GM12891 (cell line): ENCODE results near the gene OR14J1.
"Not testable (repeated sequence)": the region's sequence is repeated elsewhere in the genome, so short reads cannot be mapped to it uniquely, and the experiment has no call there.

Source experiments
- DNase-seq: peaks from one replicate; pipeline ENCODE4 v3.0.0; 2011; ENCODE audit warnings: low spot score; ENCODE audit not compliant: insufficient read length
- FAIRE-seq: peaks from 2 replicates; lab custom pipeline; 2011; peaks lifted over from hg19 to GRCh38; lab: Jason Lieb, UNC
- PAX5 ChIP-seq: IDR thresholded peaks from 2 replicates; pipeline ENCODE4 v1.6.1; 2011; ENCODE audit warnings: low read length, moderate library complexity, mild to moderate bottlenecking; ENCODE audit not compliant: insufficient read depth, severe bottlenecking
- POLR2A ChIP-seq: IDR thresholded peaks from 2 replicates; pipeline ENCODE4 v1.6.1; 2011; ENCODE audit warnings: low read depth, low read length, control low read depth
- POLR2AphosphoS5 ChIP-seq: IDR thresholded peaks from 2 replicates; pipeline ENCODE4 v1.6.1; 2011; ENCODE audit warnings: low read depth, low read length, control low read depth
- POU2F2 ChIP-seq: IDR thresholded peaks from 2 replicates; pipeline ENCODE4 v1.6.1; 2011; ENCODE audit warnings: low read depth, mild to moderate bottlenecking, control low read depth, low read length, moderate library complexity
- SPI1 ChIP-seq: IDR thresholded peaks from 2 replicates; pipeline ENCODE4 v1.6.1; 2011; ENCODE audit warnings: low read depth, low read length, control low read depth
- TAF1 ChIP-seq: IDR thresholded peaks from 2 replicates; pipeline ENCODE4 v1.6.1; 2011; ENCODE audit warnings: low read depth, low read length, control low read depth

The OR14J1 gene

DNA sequence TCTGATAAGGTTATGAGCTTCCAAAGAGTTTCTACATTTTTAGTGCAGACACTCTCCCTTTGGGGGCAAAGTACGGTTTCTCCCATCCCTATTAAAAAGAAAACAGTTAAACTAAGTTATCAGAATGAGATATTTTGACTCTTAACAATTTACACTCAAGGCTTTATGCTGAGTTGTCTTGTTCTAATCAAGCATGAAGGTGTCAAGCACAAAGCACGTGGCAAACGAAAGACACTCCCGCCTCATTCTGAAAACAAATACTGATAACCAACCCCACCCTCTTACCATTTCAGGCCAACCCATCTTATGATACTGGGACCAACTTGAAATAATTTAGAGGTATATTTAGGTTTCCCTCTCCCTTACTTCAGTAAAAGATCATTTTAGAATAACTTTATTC lies 24.3 kb downstream of the OR14J1 start:
- no peak for TF ChIP-seq PAX5
- TF ChIP-seq POU2F2: no peak
- no peak for TF ChIP-seq POLR2A
- TF ChIP-seq TAF1: no peak
- TF ChIP-seq POLR2AphosphoS5: no peak
- TF ChIP-seq SPI1: no peak
- FAIRE-seq (no peak), DNase-seq (no peak)

DNA sequence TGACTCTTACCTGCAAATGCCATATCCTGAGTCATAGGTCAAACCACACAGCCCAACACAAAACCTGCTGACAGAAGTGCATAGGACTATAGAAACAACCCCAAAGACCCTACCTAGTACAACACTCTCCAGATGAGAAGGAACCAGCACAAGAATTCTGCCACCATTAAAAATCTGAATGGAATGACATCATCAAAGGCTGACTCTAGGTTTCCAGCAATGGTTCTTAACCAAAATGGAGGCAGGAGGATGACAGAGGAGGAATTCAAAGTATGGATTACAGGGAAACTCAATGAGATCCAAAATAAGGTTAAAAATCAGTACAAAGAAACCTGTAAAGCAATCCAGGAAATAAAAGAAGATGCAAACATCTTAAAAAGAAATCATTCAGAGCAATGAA lies 31.2 kb downstream of the OR14J1 start:
- FAIRE-seq (no peak), DNase-seq (no peak)
- TF ChIP-seq POLR2AphosphoS5: no peak
- no peak for TF ChIP-seq POU2F2
- no peak for TF ChIP-seq POLR2A
- TF ChIP-seq SPI1: no peak

DNA sequence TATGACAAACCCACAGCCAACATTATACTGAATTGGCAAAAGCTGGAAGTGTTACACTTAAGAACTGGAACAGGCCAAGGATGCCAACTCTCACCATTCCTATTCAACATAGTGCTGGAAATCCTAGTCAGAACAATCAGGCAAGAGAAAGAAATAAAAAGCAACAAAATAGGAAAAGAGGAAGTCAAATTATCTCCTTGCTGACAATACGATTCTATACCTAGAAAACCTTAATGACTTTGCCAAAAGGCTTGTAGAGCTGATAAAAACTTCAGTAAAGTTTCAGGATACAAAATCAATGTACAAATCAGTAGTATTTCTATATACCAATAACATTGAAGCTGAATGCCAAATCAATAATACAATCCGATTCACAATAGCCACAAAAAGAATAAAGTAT lies 34.8 kb downstream of the OR14J1 start:
- no peak for TF ChIP-seq POU2F2
- no peak for TF ChIP-seq POLR2A
- peak; percentile 36; the same call in 1 of the 2 replicates for TF ChIP-seq SPI1
- no peak for TF ChIP-seq POLR2AphosphoS5
- no peak for TF ChIP-seq TAF1
- TF ChIP-seq PAX5: no peak

GRCh38 chr6:29345380-29345779 lies 43.9 kb downstream of the OR14J1 start:
- TF ChIP-seq SPI1: no peak
- no peak for TF ChIP-seq TAF1
- no peak for TF ChIP-seq POLR2A
- no peak for TF ChIP-seq POLR2AphosphoS5
- TF ChIP-seq PAX5: no peak
- no peak for TF ChIP-seq POU2F2
- no peak for DNase-seq
- no peak for FAIRE-seq

More for the DNA sequence above, 34.8 kb downstream of the OR14J1 start:
- no peak for FAIRE-seq
- no peak for DNase-seq

DNA sequence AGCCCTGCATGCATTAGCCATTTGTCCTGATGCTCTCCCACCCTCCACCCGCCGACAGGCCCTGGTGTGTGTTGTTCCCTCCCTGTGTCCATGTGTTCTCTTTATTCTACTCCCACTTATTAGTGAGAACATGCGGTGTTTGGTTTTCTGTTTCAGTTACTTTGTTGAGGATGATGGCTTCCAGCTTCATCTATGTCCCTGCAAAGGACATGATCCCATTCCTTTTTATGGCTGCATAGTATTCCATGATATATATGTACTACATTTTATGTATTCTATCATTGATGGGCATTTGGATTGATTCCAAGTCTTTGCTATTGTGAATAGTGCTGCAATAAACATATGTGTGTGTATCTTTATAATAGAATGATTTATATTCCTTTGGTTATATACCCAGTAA lies 47.8 kb downstream of the OR14J1 start:
- DNase-seq, FAIRE-seq: not testable (repeated sequence)

DNA sequence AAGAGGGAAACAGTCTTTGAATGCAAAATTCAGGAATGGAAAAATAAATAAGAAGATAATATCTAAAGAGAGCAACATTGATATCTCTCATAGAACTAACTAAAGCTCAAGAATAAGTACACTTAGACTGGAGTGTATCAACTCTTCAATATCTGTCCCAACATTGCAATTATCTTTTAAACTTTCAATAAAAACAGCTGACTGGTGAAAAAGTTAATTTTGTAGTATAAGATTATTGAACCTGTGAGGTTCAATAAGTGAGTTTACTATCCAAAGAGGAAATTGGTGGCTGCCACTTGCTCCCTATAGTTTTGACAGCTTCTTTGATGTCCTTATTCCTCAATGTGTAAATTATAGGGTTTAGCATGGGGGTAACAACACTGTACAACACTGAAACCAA lies 53.5 kb downstream of the OR14J1 start:
- TF ChIP-seq POLR2A: no peak
- TF ChIP-seq POLR2AphosphoS5: no peak
- TF ChIP-seq PAX5: no peak
- TF ChIP-seq SPI1: no peak
- TF ChIP-seq POU2F2: no peak
- FAIRE-seq (no peak), DNase-seq (no peak)

- FAIRE-seq (no peak), DNase-seq (no peak)
- TF ChIP-seq PAX5 (no peak), SPI1 (no peak), TAF1 (no peak), POU2F2 (no peak), POLR2AphosphoS5 (no peak), POLR2A (no peak)
These were observed 54.1 kb downstream of the OR14J1 start for GRCh38 chr6:29355603-29356002.
